Astrocyte of the hippocampus (primary cell): ENCODE data around the gene DLG2.
"Not testable (repeated sequence)": the region's sequence is repeated elsewhere in the genome, so short reads cannot be mapped to it uniquely, and the experiment has no call there.

Experiments
- DNase-seq: peaks from one replicate; pipeline ENCODE4 v3.0.0; 2011; ENCODE audit warnings: low read depth, low spot score

DLG2 gene

DNA sequence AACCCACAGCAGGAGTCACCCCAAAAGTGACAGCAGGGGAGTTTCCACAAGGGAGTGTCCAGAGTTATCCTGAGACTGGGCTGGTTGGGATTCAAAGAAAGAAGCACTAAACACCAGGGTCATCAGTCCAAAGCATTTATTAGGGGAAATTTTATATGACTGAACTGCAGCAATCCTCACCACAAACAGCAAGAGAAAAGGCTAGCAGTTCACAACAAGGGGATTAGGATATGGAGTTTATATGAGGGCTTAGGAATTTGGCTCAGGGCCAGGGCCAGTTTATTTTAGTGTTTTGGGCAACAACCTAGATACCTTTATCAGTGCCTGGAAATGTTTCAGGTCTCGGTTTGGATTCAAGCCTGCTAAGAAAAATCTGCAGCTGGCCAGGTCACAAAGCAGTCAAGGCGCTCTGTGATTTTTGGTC lies 16.1 kb upstream of the DLG2 start:
- DNase-seq = peak; percentile 62

DNA sequence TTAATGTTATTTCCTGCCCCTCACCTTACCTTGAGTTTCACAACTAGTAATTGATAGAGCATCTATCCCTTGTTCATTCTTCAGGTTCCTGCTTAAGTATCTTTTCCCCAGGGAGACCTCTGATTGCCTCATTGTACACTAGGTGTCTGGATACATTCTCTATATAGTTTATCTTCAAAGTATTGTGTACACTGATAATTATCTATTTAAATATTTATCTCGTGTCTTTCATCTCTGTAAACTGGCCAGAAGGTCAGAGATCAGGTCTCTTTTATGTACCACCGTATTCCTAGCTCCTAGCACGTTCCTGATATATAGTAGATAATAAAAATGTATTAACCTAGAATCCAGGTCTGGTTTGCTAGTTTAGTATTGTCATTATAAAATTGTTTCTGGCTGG lies 7.6 kb upstream of the DLG2 start:
- no peak for DNase-seq

DNA sequence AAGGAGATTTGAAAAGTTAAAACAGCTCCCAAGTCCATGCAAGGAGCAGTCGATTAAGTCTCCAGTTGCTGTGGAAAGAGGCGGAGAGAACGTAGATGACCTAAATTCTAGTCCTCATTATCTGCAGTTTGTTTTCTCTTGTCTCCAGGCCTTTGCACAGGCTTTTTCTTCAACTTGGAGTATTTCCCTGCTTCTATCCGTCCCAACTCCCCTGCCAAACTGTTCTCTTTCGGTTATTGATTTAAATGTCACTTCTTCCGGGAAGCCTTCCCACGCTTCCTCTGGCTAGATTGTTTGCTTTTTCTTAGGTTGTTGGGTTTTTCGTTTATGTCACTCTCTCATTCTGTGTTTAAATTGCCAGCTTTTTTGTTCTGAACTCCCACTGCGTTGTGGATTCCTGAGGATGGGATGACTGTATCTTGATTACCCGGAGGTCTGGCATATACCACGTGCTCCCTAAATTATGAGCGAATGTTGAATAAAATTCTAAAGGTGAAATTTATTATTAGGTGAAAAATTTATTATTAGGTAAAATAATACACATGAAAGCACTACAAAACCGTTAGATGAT lies 1.7 kb upstream of the DLG2 start:
- DNase-seq = no peak

DNA sequence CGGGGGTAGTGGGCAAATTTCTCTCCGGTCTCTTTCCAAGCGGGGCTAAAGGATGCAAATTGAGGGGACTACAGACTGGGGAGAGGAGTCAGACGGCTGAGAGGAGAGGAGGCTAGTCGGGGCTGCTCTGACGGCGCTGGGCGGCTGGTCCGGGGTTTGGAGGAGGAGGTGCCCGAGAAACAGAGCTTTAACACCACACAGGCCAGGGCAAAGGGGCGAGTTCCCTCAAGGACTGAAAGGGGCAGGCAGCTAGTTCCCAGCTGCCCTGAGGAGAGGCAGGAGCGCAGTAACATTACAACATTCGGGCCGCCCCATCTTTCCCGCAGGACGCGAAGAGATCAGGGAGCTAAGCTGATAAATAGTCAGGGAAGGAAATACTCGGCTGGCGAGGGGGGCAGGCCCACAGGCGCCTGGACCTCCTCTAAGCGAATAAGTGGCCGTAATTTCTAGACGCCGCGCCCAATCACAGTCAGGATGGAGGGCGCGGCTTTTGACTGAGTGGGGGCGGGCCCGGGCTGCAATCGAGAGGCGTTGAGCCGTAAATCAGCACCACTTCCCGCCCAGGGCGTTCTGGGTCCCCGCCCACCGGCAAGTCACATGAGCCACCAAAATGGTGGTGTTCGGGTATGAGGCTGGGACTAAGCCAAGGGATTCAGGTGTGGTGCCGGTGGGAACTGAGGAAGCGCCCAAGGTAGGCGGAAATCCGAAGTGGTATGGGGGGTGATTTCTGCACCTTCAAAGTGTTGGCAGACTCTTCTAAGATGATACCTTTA lies 1.0 kb upstream of the DLG2 start, which contains the start of gene TMEM126B:
TSS of gene TMEM126B (plus strand) at position 596 of the 773 bp plus-strand sequence. CDS start at position 611, 15 bp downstream.
- DNase-seq = peak; percentile 99

DNA sequence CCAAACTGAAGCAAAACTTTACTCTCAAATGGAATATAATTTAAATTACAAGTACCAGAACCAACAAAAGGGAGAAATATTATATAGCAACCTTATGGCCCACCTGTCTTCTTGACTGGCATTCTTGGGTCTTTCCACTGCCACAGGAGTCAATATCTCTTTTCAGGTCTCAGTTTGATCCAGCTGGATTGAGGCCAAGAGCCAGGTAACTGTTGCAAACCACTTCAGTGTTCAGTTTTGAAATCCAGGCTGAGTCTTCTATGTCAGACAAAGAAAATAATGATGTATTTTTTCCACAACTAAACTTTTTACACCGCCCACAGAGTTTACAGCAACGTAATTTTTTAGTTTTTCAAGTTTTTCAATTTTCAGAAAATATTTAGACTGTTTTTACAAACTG lies 648 bp downstream of the DLG2 start:
- DNase-seq = no peak

DNA sequence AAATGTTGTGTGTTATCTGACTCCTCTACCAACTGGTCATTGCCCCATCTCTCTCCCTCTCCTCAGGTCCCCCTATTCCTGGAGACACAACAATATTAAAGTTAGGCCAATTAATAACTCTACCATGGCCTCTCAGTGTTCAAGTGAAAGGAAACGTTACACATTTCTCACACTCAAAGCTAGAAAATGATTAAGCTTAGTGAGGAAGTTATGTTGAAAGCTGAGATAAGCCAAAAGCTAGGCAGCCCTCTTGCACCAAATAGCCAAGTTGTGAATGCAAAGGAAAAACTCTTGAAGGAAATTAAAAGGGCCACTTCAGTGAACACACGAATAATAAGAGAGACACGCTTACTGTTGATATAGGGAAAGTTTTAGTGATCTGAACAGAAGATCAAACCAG lies 6.9 kb downstream of the DLG2 start:
- no peak for DNase-seq

DNA sequence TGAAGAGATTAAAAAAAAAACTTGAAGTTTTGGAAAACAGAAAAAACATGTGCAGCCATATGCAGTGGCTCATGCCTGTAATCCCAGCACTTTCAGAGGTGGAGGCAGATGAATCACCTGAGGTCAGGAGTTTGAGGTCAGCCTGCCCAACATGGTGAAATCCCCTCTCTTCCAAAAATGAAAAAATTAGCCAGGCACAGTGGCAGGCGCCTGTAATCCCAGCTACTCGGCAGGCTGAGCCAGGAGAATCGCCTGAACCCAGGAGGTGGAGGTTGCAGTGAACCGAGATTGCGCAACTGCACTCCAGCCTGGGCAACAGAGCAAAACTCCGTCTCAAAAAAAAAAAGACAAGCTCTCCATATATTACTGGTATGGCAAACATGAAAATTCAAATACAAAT lies 7.6 kb downstream of the DLG2 start:
- no peak for DNase-seq

DNA sequence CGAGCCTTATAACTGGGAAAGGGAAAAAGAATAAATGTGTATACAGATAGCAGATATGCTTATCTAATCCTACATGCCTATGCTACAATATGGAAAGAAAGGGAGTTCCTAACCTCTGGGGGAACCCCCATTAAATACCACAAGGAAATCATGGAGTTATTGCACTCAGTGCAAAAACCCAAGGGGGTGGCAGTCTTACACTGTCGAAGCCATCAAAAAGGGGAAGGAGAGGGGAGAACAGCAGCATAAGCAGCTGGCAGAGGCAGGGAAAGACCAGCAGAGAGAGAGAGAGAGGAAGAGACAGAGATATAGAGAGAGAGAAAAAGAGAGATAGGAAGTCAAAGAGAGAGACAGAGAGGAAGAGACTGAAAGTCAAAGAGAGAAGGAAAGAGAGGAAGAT lies 15.5 kb downstream of the DLG2 start:
- DNase-seq = not testable (repeated sequence)

DNA sequence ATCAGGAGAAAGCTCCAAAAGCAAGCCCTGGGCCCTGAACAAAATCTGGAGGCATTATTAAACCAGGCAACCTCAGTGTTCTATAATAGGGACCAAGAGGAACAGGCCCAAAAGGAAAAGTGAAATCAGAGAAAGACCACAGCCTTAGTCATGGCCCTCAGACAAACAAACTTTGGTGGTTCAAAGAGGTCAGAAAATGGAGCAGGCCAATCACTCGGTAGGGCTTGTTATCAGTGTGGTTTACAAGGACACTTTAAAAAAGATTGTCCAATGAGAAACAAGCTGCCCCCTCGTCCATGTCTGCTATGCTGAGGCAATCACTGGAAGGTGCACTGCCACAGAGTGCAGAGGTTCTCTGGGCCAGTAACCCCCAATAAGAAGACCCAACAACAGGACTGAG lies 17.9 kb downstream of the DLG2 start:
- peak; percentile 25 for DNase-seq

DNA sequence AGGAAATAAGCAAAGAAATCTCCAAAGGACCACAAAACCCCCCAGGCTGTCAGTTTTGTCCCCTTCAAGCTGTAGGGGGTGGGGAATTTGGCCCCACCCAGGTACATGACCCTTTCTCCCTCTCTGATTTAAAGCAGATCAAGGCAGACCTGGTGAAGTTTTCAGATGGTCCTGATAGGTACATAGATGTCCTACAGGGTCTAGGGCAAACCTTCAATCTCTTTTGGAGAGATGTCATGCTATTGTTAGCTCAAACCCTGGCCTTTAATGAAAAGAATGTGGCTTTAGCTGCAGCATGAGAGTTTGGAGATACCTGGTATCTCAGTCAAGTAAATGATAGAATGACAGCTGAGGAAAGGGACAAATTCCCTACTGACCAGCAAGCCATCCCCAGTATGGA lies 18.5 kb downstream of the DLG2 start:
- DNase-seq = not testable (repeated sequence)

DNA sequence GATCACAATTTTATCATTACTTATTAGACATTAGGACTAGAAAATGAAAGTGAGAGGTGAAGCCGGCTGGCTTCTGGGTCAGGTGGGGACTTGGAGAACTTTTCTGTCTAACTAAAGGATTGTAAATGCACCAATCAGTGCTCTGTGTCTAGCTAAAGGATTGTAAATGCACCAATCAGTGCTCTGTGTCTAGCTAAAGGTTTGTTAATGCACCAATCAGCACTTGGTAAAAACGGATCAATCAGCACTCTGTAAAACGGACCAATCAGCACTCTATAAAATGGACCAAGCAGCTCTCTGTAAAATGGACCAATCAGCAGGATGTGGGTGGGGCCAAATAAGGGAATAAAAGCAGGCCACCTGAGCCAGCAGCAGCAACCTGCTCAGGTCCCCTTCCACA lies 20.9 kb downstream of the DLG2 start:
- DNase-seq = not testable (repeated sequence)

DNA sequence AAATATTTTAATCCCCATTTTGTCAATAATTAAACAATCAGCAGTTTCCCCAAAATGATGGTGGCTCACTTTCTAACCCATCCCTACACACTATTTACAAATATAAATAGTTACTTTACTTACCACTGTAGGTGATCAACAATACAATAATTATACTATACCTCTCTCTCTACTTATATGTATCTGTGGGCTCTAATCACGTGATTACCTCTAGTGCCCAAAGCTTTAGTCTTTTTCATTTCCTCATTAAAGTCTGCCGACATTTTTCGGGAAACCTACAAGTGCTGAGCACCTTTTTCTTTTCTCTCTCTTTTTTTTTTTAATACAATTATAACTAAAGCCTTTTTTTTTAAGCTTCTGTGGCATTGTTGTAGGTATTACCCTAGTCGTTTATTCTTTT lies 23.9 kb downstream of the DLG2 start:
- DNase-seq = no peak

DNA sequence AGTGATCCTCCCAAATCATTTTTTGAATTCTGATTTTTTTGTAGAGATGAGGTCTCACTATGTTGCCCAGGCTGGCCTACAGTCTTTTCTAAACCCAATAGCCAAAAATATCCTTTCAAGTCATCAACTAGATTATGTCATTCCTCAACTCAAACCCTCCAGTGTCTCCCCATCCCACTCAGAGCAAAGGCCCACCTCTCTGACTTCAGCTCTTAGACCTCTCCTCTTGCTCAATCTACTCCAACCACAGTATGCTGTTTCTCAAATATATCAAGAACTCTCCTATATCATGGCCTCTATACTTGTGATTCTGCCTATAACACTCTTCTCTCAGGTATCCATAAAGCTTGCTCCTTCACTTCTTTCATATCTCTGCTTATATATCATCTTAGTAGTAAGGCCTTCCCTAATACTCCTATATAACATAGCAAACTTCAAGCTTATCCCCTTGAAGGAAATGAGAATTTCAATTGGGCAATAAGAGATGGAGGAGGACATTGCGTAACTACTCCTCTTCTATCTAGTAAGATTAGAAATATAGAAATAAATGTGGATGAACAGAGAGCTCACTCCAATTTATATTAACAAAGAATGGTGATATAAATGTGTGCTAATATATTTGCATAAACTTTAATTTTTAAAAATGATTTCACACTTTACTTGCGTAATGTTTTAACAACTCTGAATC lies 24.5 kb downstream of the DLG2 start:
- no peak for DNase-seq

DNA sequence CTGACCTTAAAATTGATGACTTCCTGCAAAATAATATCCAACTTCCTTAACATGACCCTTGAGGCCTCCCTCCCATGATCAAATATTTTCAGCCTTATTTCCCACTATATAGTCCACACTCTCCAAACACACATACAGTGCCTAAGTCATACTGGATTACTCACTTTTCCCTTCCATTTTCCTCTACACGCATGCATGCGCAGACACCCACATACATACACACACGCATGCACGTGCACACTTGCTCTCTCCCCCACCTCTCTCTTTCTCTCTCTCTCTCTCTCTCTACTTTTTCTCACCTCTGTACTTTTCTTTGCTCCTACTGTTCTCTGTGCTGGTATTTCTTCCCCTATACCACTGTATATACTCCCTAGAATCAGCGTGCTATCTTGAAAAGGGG lies 28.1 kb downstream of the DLG2 start:
- no peak for DNase-seq

DNA sequence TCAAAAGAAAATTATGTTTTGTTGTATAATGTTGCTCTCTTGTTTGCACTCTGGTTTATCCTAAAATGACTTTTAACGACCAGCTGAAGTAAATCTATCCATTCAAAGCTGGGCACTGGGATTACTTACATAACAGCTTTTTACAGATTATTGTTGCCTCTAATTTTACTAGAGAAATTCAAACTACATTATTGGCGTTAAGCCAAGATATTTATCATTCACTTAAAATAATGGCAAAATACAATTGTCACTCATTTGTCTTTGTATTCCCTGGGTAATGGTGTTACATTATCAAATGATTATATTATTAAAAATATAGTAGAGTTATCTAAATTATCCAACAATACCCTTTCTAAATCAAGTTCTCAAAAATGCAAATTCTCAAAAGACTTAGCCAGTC lies 30.3 kb downstream of the DLG2 start:
- DNase-seq = no peak

DNA sequence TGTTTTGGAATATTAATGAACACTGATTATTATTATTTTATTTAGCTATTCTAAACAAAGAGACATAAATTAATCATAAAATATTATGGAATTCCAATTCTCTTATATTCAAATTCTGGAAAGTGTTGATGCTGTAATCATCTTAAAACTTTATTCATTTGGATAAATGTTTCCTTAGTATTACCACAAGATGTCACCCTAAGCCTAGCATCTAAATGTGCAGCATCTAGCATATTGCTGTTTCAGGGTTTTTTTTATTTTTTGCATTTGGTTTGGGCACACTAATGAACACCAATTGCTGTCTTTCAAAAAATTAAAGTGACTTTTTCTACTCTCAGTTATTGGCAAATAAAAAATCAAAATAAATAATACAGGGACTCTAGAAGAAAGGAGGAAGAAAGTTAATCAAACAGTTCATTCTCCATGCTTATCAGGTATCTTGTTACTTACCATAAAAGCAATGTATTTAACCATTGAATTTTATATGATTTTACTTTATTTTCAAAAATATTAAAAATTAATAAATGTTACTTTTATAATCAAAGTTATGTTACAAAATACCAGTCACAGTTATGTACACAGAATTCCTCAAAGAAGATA lies 31.8 kb downstream of the DLG2 start:
- DNase-seq = peak; percentile 63

DNA sequence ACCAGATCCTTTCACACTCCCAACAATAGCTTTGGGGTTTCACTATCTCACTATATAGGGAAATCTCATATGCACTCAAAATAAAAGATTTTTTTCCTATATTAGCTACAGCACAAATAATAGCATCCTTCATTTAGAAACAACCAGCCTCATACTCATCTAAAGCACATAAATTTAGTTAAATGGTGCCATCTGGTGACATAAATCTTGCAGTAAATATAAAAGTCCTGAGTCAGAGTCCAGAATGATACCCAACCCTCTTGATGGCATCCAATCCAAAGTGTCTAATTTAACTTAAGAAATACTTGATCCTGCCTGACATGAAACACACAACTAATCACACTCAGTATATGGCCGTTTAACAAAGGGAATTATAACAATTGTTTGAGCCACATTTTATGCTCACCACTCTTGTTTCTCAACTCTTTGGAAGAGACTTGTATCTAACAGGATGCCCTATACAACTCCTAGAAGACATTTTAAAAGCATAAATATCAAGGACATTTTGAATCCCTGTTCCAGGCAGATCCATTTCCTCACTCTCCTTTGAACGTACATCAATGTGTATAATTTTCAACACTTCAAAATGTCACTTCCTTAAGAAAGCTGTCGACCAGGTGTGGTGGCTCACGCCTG lies 36.2 kb downstream of the DLG2 start:
- DNase-seq = peak; percentile 61

DNA sequence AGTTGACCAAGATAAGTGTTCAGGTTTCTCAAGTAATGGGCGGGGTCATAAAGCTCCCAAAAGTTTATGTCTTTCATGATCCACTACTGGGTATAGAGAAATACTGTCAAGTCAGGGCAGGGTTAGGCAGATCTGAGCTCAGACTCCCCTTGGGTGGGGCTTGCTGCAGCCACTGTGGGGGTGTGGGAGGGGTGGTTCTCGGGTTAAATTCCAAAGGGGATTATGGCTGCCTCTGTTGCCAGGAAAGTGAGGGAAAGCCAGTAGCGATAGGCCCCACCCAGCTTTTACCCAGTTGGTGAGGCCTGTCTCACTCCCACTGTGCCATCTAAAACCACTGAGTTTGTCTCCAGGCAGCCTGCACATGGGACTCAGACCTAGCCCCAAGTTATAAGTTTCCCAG lies 37.8 kb downstream of the DLG2 start:
- DNase-seq = peak; percentile 53

DNA sequence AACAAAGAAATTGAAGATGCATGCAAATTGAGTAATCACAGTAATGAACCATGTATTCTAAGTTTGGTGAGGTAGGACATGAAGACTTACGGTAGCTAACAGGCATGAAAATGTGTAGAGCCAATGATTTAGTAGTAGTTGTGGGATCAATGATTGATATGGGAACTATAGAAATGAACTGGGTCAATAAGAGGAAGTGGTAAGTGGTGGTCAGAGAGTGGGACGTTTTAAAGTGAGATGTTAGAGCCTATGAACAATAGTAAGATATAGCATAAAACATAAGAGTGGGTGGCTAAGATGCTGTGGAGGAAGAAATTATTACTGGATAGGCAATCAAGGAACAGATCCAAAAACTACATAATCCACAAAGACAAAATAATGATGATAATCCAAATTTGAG lies 45.0 kb downstream of the DLG2 start:
- no peak for DNase-seq

DNA sequence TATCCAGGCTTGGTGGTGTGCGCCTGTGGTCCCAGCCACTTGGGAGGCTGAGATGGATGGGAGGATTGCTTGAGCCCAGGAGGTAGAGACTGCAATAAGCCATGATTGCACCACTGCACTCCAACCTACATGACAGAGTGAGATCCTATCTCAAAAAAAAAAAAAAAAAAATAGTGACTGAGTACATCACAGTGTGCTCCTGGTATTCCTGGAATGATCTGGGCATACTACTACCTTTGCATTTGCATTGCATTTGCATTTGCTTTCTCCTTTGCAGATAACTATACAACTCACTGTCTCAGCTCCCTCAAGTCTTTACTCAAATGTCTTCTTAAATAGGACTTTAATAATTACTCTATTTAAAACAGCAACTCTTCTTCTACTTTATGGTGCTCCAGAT lies 51.8 kb downstream of the DLG2 start:
- DNase-seq = no peak

DNA sequence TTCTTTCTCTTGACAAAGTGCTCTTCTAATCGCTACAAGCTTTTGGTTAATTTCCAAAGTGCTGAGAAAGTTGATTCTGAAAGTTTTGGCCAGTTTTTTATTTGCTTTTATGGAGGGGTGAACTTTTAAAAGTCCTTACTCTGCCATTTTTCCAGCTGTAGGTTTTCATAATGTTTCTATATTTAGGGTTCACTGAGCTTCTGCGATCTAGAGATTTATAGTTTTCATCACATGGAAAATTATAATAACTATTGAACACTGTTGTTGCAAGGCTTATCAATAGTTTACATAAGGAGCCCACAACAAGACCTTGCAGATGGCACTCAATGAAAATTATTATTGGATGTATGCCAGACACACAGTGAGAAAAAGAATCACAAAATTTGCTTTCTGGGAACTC lies 55.1 kb downstream of the DLG2 start:
- no peak for DNase-seq

DNA sequence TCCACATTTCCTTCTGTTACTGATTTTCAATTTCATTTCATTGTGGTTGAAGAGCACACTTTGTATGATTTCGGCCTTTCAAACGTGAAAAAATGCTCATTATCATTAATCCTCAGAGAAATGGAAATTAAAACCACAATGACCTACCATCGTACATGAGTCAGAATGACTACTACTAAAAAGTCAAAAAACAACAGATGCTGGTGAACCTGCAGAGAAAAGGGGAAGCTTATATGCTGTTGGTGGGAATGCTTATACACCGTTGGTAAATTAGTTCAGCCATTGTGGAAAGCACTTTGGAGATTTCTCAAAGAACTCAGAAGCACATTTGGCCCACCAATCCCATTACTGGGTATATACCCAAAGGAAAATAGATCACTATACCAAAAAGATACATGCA lies 57.6 kb downstream of the DLG2 start:
- DNase-seq = no peak
